Right ventricle myocardium inferior (tissue), 1 donor: ENCODE data around the gene MESD. TPM values are rescaled to one million over a fixed set of nuclear protein-coding genes. Genes with fewer than 3 reads are reported as not detected.

Experiments
- ATAC-seq: fragments of 200-7000 bp; cut with Tn5 transposase; one replicate; pipeline ENCODE4 v1.9.1; 2020; ENCODE audit warnings: mild to moderate bottlenecking, moderate library complexity
- DNase-seq: peaks from one replicate; pipeline ENCODE4 v3.0.0; 2021; ENCODE audit errors: missing footprints
- intact Hi-C: fragments of 100-400 bp; cut with DNase I; formaldehyde crosslinking; loops from one replicate; pipeline ENCODE4 v1.11.0; 2022
- total RNA-seq: library from RNA; stranded (reverse); fragmentation: NEBNext Ultra II Directional; extraction: Animal tissue kit (Norgen Biotek cat#: 25700); gene quantifications from one replicate; pipeline ENCODE4 v1.2.1, GENCODE V29; 2021
- donor health status: DM: no; HTN: yes; CAD: no; lungs with severe emphysema.

The MESD gene
- total RNA-seq, 1 donor from 2014 or later: 14.0 TPM

DNA sequence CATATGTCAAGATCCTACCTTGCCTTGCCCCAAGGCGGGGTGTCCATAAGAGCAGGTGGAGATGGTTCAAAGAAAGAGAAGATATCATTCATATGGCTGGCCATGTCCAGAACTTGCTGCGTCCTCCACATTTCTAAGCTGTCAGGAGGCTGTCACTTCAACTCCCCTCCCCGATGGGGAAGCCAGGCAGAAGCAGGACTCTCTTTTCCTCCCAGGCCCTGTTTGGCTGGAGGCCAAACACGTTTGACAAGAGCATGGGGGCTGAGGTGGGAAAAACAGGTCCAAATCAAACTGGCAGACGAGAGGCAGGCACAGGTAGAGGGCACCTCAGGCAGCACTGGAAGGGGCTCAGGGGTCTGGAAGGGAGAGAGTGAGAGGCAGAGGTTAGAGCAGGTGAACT lies 37.7 kb downstream of the MESD start:
- no peak for ATAC-seq
- DNase-seq: no peak
- intact Hi-C loops: no loop called here

DNA sequence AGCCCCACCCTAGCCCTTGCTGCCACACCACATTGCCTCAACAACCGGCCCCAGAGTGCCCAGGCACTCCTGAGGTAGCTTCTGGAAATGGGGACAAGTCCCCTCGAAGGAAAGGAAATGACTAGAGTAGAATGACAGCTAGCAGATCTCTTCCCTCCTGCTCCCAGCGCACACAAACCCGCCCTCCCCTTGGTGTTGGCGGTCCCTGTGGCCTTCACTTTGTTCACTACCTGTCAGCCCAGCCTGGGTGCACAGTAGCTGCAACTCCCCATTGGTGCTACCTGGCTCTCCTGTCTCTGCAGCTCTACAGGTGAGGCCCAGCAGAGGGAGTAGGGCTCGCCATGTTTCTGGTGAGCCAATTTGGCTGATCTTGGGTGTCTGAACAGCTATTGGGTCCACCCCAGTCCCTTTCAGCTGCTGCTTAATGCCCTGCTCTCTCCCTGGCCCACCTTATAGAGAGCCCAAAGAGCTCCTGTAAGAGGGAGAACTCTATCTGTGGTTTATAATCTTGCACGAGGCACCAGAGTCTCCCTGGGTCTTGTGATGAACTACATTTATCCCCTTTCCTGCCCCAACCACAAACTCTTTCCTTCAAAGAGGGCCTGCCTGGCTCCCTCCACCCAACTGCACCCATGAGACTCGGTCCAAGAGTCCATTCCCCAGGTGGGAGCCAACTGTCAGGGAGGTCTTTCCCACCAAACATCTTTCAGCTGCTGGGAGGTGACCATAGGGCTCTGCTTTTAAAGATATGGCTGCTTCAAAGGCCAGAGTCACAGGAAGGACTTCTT lies 39.1 kb downstream of the MESD start:
- DNase-seq: no peak
- ATAC-seq: no peak
- intact Hi-C loops: no loop called here

DNA sequence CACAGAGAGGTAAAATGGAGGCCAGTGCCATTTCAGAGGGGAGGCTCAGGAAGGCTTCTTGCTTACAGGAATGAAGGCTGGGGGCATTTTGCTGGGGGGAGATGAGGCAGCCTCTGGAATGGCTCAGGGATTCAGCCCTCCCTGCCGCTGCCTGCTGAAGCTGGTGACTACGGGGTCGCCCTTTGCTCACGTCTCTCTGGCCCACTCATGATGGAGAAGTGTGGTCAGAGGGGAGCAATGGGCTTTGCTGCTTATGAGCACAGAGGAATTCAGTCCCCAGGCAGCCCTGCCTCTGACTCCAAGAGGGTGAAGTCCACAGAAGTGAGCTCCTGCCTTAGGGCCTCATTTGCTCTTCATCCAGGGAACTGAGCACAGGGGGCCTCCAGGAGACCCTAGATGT lies 39.9 kb downstream of the MESD start:
- no peak for ATAC-seq
- intact Hi-C loops: no loop called here
- no peak for DNase-seq

DNA sequence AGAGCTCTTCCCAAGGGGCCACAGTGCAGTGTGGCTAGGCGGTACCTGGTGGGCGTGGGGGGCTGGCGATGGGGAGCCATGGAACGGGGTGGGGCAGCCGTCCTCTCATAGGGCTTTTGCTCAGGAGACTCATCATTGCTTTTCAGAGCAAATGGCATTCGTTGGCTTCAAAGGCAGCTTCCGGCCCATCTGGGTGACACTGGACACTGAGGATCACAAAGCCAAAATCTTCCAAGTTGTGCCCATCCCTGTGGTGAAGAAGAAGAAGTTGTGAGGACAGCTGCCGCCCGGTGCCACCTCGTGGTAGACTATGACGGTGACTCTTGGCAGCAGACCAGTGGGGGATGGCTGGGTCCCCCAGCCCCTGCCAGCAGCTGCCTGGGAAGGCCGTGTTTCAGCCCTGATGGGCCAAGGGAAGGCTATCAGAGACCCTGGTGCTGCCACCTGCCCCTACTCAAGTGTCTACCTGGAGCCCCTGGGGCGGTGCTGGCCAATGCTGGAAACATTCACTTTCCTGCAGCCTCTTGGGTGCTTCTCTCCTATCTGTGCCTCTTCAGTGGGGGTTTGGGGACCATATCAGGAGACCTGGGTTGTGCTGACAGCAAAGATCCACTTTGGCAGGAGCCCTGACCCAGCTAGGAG lies 40.8 kb downstream of the MESD start:
- ATAC-seq (no peak), DNase-seq (no peak)
- intact Hi-C loops: no loop called here

DNA sequence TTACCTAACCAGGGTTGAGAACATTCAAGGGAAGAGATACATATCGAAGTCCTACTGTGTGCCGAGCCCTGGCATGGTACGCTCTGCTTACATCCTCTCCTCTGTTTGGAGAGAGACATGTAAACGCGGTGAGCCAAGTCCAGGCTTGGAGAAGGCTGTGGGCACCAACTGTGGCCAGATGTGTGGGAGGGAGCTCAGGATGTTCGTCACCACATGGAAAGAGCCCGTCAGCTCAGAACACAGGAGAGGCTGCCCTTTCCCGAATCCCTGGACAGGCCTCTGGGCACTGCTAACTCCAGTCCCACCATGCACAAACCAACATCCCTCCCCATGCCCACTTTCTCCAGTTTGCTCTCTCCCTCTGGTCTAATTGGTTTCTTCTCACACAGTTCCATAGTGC lies 43.0 kb downstream of the MESD start:
- intact Hi-C loops: no loop called here
- ATAC-seq: no peak
- no peak for DNase-seq

DNA sequence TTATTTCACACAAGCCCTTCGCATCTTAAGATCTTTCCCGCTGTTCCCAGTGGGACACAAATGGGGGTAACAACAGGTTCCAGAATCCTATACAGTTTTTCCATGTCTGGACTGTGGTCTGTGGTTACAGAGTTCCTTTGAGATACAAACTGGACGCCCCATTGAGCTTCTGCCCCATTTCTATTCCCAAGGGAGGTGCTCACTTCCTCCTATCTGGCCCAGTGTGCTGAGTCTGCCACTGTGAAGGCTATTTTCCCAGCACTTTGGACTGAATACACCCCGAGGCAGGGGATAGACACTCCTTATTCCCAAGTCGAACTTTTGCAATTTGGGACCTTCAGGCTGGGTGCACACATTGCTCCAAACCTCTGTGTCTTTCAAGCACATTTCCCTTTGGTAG lies 44.0 kb downstream of the MESD start:
- intact Hi-C loops: no loop called here
- DNase-seq (no peak), ATAC-seq (no peak)

DNA sequence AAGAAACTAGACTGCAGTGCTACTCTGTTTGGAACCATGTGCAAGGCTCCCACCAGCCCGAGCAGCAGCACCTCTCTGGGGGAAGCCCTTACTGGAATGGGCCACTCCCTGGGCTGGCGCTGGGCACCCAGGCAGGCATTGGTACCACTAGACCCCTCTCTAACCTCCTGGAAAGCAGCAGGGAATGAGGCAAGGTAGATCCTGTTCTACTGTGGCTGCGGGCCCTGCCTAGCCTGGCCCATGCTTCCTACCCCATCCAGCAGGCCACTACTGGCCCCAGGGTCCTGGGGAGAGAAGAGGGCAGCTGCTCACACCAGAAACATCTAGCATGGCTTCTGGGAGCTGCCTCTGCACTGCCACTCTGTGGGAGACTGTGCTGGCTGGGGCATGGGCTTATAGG lies 44.8 kb downstream of the MESD start:
- intact Hi-C loops: no loop called here
- no peak for DNase-seq
- ATAC-seq: no peak

DNA sequence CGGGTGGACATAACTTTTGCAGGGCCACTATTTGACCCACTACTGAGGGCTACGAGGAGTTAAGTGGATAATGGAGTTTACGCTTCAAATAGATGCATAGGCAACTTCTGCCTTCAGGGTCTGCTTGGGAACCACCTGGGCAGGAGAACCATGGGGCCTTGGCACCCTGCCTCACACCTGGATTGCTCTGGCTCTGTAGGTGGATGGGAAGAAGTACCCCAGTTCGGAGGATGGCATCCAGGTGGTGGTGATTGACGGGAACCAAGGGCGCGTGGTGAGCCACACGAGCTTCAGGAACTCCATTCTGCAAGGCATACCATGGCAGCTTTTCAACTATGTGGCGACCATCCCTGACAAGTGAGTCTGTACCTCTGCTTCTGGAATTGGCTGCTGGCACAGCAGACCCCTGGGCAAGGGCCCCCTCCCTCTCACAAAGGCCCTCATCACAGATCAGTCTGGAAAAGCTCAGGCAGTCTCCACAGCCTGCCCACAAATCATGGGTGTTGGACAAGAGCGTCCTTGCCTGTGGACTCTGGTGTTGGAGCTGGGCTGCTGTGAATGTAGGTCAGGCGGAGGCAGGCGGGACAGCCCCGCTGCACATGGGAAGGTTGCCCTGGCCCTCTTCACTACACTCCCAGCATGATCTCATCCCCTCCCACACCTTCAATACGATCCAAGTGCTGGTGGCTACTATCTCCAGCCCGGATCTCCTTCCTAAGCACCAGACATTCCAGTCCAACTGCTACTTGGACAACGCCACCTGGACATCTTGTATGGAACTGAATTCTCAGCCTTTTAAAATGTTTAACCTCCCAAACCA lies 46.7 kb downstream of the MESD start:
- DNase-seq (no peak), ATAC-seq (peak; percentile 89)
- intact Hi-C loops: no loop called here

DNA sequence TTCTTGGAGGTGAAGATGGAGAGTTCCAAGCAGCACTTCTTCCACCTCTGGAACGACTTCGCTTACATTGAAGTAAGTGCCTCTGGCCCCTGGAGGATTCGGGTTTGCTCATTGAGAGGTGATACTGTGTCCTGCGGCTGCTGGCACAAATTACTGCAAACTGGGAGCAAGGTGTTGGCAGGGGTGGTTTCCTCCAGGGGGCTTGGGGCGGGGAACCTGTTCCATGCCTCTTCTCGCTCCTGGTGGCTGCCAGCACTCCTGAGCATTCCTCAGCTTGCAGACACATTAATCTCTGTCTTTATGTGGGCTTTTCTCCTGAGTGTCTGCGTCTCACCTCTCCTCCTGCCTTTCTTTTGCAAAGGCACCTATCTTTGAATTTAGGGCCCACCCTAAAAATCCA lies 47.4 kb downstream of the MESD start:
- intact Hi-C loops: no loop called here
- DNase-seq: no peak
- no peak for ATAC-seq

DNA sequence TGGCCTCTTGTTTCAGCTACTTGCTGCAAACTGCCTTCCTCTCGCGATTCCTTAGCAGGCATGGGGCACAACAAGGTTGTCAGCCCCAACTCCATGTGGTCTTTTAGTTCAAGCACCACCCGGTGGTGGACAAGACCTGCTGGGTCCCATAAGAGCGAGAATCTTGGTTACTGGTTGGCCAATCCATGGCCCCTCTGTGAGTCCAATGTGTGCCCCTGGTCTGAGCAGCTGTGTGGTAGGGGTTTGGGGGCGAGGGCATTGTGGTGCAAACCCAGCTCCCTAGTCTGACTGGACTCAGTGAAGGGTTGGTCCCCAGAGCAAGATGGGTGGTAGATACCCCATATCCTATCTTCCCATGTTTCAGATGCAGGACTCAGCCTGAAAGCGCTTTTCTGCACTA lies 48.8 kb downstream of the MESD start:
- no peak for ATAC-seq
- DNase-seq: no peak
- intact Hi-C loops: no loop called here

DNA sequence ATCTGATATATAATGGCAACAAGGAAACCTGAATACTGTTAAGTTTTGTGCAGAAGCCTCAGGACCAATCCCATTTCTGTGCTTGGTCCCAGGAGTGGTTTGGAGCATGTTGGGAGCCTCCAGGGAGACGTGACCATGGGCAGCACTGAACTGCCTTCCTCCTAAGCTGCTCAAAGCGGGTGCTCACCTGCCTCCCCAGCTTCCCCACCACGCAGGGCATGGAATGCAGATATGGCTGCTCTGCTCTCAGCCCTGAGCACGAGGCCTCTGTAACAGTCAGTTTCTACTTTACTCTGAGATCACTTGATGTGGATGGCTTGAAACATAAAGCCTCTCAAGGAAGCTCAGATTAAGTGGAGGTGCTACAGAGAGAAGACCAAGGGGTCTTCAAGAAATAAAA lies 49.3 kb downstream of the MESD start:
- intact Hi-C loops: no loop called here
- DNase-seq: no peak
- no peak for ATAC-seq

DNA sequence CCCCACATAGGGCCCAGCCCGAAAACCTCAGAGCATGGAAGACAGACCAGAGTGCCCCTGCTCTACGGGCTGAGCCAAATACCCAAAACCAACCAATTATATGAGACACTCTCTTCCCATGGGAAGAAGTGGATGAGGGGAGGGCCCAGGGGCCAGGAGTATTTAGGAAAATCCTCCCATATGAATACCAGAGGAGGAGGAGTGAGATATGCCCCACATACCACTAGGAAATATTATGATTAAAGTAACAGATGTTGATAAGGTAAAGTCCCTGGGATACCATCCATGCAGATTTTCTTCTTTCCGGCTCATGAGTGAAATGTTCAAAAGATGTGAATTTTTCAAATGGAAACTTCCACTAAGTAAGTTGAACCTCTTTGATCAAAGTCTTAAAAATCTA lies 50.4 kb downstream of the MESD start:
- no peak for DNase-seq
- intact Hi-C loops: no loop called here
- no peak for ATAC-seq

DNA sequence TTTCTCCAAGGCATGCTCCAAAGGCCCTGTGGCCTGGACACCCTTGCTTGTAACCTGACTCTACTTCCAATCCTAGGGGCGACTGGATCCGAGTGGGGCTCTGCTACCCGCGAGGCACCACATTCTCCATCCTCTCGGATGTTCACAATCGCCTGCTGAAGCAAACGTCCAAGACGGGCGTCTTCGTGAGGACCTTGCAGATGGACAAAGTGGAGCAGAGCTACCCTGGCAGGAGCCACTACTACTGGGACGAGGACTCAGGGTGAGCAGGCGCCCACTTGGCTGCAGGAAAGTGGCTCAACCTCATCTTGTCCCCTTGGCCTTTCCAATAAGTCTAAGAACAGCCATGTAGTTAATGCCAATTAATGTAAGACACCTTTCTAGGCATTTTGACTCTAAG lies 51.9 kb downstream of the MESD start:
- DNase-seq (no peak), ATAC-seq (no peak)
- intact Hi-C loops: no loop called here

DNA sequence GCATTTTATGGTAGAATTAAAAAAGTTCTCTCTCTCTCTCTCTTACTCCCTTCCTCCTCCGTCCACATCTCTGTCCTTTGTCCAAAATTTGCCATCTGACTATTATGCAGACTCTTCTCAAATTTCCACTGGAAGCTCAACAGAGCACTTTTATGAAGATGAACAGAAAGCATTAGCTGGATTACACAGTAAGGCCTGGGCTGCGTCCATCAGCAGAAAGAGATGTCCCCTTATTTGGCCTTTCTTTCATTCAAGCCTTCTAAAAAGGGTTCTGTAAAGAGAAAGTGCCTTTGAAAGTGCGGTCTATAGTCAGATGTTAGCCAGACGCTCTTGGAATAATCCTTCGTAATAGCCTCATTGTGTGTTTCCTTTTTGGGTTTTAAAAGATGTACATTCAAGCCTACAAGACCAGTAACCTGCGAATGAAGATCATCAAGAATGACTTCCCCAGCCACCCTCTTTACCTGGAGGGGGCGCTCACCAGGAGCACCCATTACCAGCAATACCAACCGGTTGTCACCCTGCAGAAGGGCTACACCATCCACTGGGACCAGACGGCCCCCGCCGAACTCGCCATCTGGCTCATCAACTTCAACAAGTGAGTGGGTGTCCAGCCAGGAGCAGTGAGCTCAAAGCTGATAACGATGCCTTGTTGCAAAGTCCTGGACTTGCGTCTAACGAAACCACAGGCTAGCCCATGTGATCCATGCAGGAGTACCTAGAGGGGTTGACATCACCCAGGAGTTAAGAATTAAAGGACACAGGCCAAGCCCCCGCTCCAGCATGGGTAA lies 53.1 kb downstream of the MESD start:
- intact Hi-C loops: no loop called here
- ATAC-seq: no peak

DNA sequence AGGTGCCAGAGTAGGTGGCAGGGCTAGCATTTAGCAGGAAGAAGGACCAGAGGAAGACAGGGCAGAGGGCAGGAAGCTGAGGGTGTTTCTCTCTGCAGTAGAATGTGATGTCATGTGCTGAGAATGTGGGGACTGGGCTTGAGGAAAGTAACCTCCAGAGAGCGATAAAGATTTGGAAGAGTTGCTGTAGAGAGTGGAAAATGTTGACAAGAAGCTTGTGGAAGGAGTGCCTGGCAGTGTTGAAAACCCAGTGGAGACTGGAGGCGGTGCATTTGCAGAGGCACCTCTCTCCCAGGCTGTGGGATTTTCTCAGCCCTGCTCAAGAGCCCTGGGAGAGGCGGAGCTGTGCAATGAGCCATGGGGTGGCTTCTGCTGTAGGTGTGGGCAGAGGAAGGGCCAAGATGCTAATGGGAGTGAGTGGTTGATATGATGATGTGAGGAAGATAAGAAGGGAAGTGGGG lies 54.8 kb downstream of the MESD start:
- DNase-seq (no peak), ATAC-seq (peak; percentile 64)
- intact Hi-C loops: no loop called here

More for the DNA sequence above, 53.1 kb downstream of the MESD start:
- DNase-seq: no peak

DNA sequence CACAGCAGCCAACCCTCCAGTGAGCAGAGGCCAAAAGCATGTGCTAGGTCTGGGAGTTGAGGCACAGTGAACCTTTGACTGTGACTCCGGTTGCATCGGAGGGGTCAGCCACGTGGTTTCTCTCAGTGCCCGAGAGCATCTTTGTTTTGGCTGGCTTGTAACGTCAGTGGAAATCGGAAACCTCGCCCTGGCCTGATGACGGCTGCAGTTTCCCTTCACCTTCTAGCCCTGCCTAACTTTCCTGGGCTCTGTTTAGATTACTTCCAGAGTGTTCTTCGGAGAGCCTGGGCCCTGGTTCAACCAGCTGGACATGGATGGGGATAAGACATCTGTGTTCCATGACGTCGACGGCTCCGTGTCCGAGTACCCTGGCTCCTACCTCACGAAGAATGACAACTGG lies 56.6 kb downstream of the MESD start:
- intact Hi-C loops: no loop called here
- DNase-seq: peak; percentile 80
- ATAC-seq: peak; percentile 69

DNA sequence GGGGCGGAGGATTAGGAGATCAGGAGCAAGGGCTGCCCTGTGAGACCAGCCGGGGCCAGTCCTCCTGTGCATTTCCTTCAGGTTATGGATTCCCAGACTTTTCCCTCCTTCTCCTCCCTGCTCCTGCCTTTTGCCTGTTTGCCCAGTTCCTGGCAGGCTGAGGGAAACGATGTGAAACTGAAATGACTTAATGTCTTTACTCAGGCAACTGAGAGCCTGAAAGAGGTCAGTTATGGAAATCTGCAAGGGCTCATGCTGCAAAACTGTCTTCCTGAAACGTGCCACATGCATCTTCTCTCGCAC lies 57.2 kb downstream of the MESD start:
- DNase-seq (no peak), ATAC-seq (no peak)
- intact Hi-C loops: no loop called here

DNA sequence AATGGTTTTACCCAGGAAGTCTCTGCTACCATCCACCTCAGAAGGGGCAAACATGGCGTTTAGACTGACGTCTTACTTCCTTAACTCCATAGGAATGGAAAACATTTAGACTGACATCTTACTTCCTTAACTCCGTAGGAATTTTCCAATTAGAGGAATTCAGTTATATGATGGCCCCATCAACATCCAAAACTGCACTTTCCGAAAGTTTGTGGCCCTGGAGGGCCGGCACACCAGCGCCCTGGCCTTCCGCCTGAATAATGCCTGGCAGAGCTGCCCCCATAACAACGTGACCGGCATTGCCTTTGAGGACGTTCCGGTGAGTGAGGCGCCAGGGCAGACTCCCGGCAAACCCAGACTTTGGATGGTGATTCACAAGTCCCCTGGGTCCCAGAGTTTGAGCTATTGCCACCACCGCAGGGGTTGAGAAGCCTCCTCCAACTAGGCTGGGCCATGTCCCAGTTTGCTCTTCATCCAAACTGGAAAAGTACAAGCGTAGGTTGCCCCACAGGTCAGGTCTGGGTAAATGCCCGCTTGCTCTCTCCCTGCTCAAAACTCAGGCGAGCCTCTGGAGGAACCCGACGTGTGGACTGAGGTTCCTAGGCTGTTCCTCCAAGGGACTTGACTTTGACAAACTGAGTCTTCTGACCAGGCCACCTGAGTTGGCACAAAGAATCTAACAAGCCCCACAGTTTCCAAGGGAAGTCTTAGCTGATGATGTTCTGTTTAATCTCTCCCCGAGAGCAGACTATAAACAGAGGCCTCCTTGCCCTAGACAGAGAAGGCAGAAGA lies 57.7 kb downstream of the MESD start:
- intact Hi-C loops: no loop called here
- DNase-seq (no peak), ATAC-seq (no peak)

DNA sequence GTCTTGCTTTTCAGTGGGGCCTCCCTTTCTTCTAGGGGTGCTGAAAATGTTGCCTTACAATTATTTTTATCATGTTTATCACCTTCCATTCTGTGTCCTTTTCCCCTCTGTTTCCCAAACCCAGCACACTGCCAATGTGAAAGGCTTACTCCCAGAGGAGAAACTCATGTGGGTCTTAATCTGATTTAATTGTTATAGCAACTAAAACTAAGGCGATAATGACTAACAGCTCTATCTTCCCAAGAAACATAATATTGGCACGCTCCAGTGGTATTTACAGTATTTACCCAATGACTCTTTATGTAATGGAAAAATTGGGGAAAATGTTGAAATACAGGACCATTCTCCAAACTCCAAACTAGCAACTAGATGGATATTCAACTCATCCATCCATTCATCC lies 58.4 kb downstream of the MESD start:
- intact Hi-C loops: no loop called here
- DNase-seq: no peak
- ATAC-seq: no peak
